Kidney (tissue), 14 donors: ENCODE data around the gene CEACAM18. TPM values are rescaled to one million over a fixed set of nuclear protein-coding genes. Genes with fewer than 3 reads are reported as not detected.

Experiments used
- DNase-seq, 5 donors: peaks; one replicate each; pipeline ENCODE4 v3.0.0-alpha.2; 2013 to 2020
- FAIRE-seq: peaks from 2 replicates; lab custom pipeline; 2012; peaks lifted over from hg19 to GRCh38; lab: Jason Lieb, UNC
- H3K27ac ChIP-seq, 2 donors: one replicate each; pipeline ENCODE4 v1.7.0; 2013; ENCODE audit warnings: low read depth in 2 of 2, low read length in 2 of 2, inconsistent platforms in 1 of 2
- H3K27me3 ChIP-seq: one replicate; pipeline ENCODE4 v1.7.1; 2013; ENCODE audit warnings: low read length, inconsistent platforms; ENCODE audit not compliant: control insufficient read depth, insufficient read depth
- H3K36me3 ChIP-seq, 3 donors: one replicate each; pipeline versions ENCODE4 v1.7.0 to v1.7.1; 2013; ENCODE audit warnings: low read length in 3 of 3, control low read depth in 1 of 3, inconsistent platforms in 1 of 3; ENCODE audit not compliant: insufficient read depth in 3 of 3, control insufficient read depth in 2 of 3
- H3K4me1 ChIP-seq, 3 donors: one replicate each; pipeline versions ENCODE4 v1.7.0 to v1.7.1; 2013; ENCODE audit warnings: low read length in 3 of 3, inconsistent platforms in 1 of 3, low read depth in 1 of 3; ENCODE audit not compliant: control insufficient read depth in 2 of 3, insufficient read depth in 2 of 3
- H3K4me3 ChIP-seq, 3 donors: one replicate each; pipeline versions ENCODE4 v1.7.0 to v1.8.1; 2013; ENCODE audit warnings: low read length in 3 of 3, control low read depth in 1 of 3, inconsistent platforms in 1 of 3
- H3K9ac ChIP-seq, 3 donors: one replicate each; pipeline versions ENCODE4 v1.7.0 to v1.7.1; 2013; ENCODE audit warnings: low read length in 3 of 3, control low read depth in 1 of 3, inconsistent platforms in 1 of 3
- H3K9me3 ChIP-seq, 3 donors: one replicate each; pipeline versions ENCODE4 v1.7.0 to v1.7.1; 2013; ENCODE audit warnings: low read length in 3 of 3, control low read depth in 1 of 3, inconsistent platforms in 1 of 3; ENCODE audit not compliant: control insufficient read depth in 2 of 3, insufficient read depth in 1 of 3
- intact Hi-C: fragments of 100-400 bp; cut with DNase I; formaldehyde crosslinking; loops from one replicate; pipeline ENCODE4 v1.11.1; 2022
- polyA plus RNA-seq: library from polyadenylated mRNA; stranded (reverse); fragments of 350-450 nt; fragmentation: Illumina TruSeq; extraction: RNeasy Lipid Tissue Mini Kit (QIAGEN cat#74804); gene quantifications from one replicate; pipeline ENCODE4 v1.2.3, GENCODE V29; 2014; ENCODE audit warnings: low read depth, low replicate concordance; ENCODE audit not compliant: insufficient read depth
- total RNA-seq: library from RNA; stranded (reverse); fragmentation: NEBNext Ultra II Directional; extraction: Animal tissue kit (Norgen Biotek cat#: 25700); gene quantifications from one replicate; pipeline ENCODE4 v1.2.1, GENCODE V29; 2021
- TF ChIP-seq, protein P1 (sequence below): IDR thresholded peaks from 3 replicates; pipeline ENCODE4 v1.5.1; 2012; ENCODE audit warnings: mild to moderate bottlenecking, moderate library complexity, borderline replicate concordance; ENCODE audit not compliant: insufficient read depth; ENCODE audit errors: extremely low read depth
- donor health status: control.
- donor health status: control.
- donor health status: control.
- donor health status: control.
- donor health status: control.
- donor health status: DM: yes; HTN: yes; CAD: no.
- donor health status: Normal renal cell carcinoma (clear cell type).

CEACAM18 gene
- total and polyA plus RNA-seq, 2 donors from 2014 or later = not detected

- TF ChIP-seq, protein P1, sequence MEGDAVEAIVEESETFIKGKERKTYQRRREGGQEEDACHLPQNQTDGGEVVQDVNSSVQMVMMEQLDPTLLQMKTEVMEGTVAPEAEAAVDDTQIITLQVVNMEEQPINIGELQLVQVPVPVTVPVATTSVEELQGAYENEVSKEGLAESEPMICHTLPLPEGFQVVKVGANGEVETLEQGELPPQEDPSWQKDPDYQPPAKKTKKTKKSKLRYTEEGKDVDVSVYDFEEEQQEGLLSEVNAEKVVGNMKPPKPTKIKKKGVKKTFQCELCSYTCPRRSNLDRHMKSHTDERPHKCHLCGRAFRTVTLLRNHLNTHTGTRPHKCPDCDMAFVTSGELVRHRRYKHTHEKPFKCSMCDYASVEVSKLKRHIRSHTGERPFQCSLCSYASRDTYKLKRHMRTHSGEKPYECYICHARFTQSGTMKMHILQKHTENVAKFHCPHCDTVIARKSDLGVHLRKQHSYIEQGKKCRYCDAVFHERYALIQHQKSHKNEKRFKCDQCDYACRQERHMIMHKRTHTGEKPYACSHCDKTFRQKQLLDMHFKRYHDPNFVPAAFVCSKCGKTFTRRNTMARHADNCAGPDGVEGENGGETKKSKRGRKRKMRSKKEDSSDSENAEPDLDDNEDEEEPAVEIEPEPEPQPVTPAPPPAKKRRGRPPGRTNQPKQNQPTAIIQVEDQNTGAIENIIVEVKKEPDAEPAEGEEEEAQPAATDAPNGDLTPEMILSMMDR = no peak
- FAIRE-seq = no peak
- Histone ChIP-seq H3K27ac (no peak overlapping the region), H3K36me3 (no peaks in the 10 kb centered on the region), H3K4me1 (no peaks in the 10 kb centered on the region), H3K9me3 (no peaks in the 10 kb centered on the region), H3K9ac (no peak overlapping the region), H3K4me3 (no peak overlapping the region), H3K27me3 (no peaks in the 10 kb centered on the region)
- no peak for DNase-seq
- intact Hi-C loops = no loop called here
Measured at GRCh38 chr19:51488491-51488890, 10.2 kb downstream of the CEACAM18 start.

GRCh38 chr19:51489113-51489512, 10.8 kb downstream of the CEACAM18 start:
- intact Hi-C loops = no loop called here
- no peak overlapping the region for H3K4me3 ChIP-seq
- H3K9ac ChIP-seq = no peak overlapping the region
- H3K36me3 ChIP-seq = no peaks in the 10 kb centered on the region
- no peaks in the 10 kb centered on the region for H3K4me1 ChIP-seq
- H3K27ac ChIP-seq = no peak overlapping the region
- TF ChIP-seq, protein P1 = no peak
- no peaks in the 10 kb centered on the region for H3K27me3 ChIP-seq
- no peaks in the 10 kb centered on the region for H3K9me3 ChIP-seq
- FAIRE-seq (no peak), DNase-seq (no peak)

GRCh38 chr19:51490676-51491075, 12.3 kb downstream of the CEACAM18 start:
- no peaks in the 10 kb centered on the region for H3K36me3 ChIP-seq
- H3K9me3 ChIP-seq = no peaks in the 10 kb centered on the region
- intact Hi-C loops = no loop called here
- H3K27me3 ChIP-seq = no peaks in the 10 kb centered on the region
- no peak for DNase-seq
- H3K4me1 ChIP-seq = no peaks in the 10 kb centered on the region
- no peak overlapping the region for H3K9ac ChIP-seq
- H3K27ac ChIP-seq = no peak overlapping the region
- H3K4me3 ChIP-seq = no peak overlapping the region
- TF ChIP-seq, protein P1 = no peak
- no peak for FAIRE-seq

GRCh38 chr19:51491586-51491985, 13.2 kb downstream of the CEACAM18 start:
- no peak for FAIRE-seq
- TF ChIP-seq, protein P1 = no peak
- Histone ChIP-seq H3K4me1 (no peaks in the 10 kb centered on the region), H3K27me3 (no peaks in the 10 kb centered on the region), H3K36me3 (no peaks in the 10 kb centered on the region), H3K9me3 (no peaks in the 10 kb centered on the region), H3K9ac (no peak overlapping the region), H3K4me3 (no peak overlapping the region), H3K27ac (no peak overlapping the region)
- no peak for DNase-seq
- intact Hi-C loops = no loop called here
